NCI-H128 (cell line): ENCODE results near the gene RBM23.
A peak's percentile ranks its signal among the peaks of the same experiment; 100 is the strongest.

ENCODE experiments used
- DNase-seq: peaks from one replicate; lab custom pipeline; 2025; ENCODE audit not compliant: unreplicated experiment; lab: John Stamatoyannopoulos, UW

RBM23 gene

GRCh38 chr14:22887260-22887989 lies 31.5 kb downstream of the RBM23 start:
- peak; percentile 78 for DNase-seq

GRCh38 chr14:22886500-22887259 lies 32.3 kb downstream of the RBM23 start:
- peak; percentile 38 for DNase-seq

- no peak for DNase-seq
Observed at GRCh38 chr14:22885975-22886374, 33.0 kb downstream of the RBM23 start.

GRCh38 chr14:22884738-22885523 lies 34.0 kb downstream of the RBM23 start:
- DNase-seq, result no peak

GRCh38 chr14:22884076-22884737 lies 34.7 kb downstream of the RBM23 start:
- DNase-seq, result no peak

- no peak for DNase-seq
Observed at GRCh38 chr14:22883173-22883976, 35.6 kb downstream of the RBM23 start, which contains the start of gene REM2. Gene REM2, plus strand, starts transcription at chr14:22883222. Its CDS starts 66 bp downstream, at chr14:22883288.

- no peak for DNase-seq
Observed at GRCh38 chr14:22882529-22883172, 36.3 kb downstream of the RBM23 start.

GRCh38 chr14:22882064-22882463 lies 36.9 kb downstream of the RBM23 start:
- DNase-seq, result no peak

GRCh38 chr14:22878271-22879246 lies 40.4 kb downstream of the RBM23 start:
- no peak for DNase-seq

- no peak for DNase-seq
Observed at GRCh38 chr14:22877000-22877501, 41.9 kb downstream of the RBM23 start.

GRCh38 chr14:22875748-22876319 lies 43.1 kb downstream of the RBM23 start:
- DNase-seq, result no peak

GRCh38 chr14:22875003-22875747 lies 43.8 kb downstream of the RBM23 start:
- DNase-seq, result no peak

- DNase-seq, result no peak
Observed at GRCh38 chr14:22872833-22873520, 46.0 kb downstream of the RBM23 start.

GRCh38 chr14:22872033-22872832 lies 46.7 kb downstream of the RBM23 start:
- DNase-seq, result peak; percentile 80

GRCh38 chr14:22871224-22872032 lies 47.5 kb downstream of the RBM23 start, which contains the start of gene LRP10:
Gene LRP10, plus strand, starts transcription at chr14:22871740. Its CDS starts 564 bp downstream, at chr14:22872304.
- peak; percentile 20 for DNase-seq
